ENCODE measurements around the gene PLTP.

DNA sequence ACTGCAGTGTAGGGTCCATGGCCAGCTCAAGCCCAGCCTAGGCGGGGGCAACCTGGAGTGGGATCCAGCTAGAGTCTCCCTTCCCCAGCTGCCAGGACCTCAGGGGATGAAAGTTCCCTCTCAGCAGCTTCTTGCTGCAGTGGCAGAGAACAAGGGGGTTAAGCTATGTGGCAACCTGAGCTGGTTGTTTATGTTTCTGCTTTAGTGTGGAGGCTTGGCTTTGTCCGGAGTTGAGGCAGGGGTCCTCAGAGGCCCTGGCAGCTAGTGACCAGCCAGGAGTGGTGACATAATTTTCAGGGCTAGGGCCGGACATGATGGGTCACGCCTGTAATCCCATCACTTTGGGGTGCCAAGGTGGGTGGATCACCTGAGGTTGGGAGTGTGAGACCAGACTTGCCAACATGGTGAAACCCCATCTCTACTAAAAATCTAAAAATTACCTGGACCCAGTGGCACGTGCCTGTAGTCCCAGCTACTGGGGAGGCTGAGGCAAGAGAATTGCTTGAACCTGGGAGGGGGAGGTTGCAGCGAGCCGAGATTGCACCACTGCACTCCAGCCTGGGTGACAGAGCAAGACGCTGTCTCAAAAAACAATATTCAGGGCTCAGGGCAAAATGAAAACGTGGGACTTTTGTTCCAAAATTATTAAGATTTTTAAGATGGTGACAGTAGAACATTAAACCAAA lies 14.0 kb upstream of the PLTP start:
- TF ChIP-seq CTCF (IDR thresholded peaks at IDR 0.05; ENCODE audit: insufficient read depth, low read depth, low read length) (no peak), EZH2 (IDR thresholded peaks at IDR 0.05; ENCODE audit: insufficient read depth, low read length) (no peak)

All from astrocyte (in vitro differentiated cells and primary cell).